A549 (cell line): Measurements from ENCODE around the gene SMYD1. TPM values are rescaled to one million over a fixed set of nuclear protein-coding genes. Genes with fewer than 3 reads are reported as not detected.

Source experiments
- ATAC-seq, 2 experiments: fragments of 200-7000 bp in 1 of 2; fragments of >200 bp in 1 of 2; cut with Nextera tagmentation in 1 of 2; cut with Tn5 transposase in 1 of 2; 3 replicates each; pipeline versions ENCODE4 v1.8.0 to v1.9.1; 2018 to 2020; ENCODE audit warnings: mild to moderate bottlenecking in 1 of 2, moderate library complexity in 1 of 2
- CTCF ChIA-PET: fragments of 300-600 bp; sonication (Branson Sonifier 250); formaldehyde crosslinking; extraction: SDS; loops from one replicate; lab custom pipeline; 2021; ENCODE audit warnings: antibody characterized with exemption, inconsistent platforms; lab: Yijun Ruan, JAX
- POLR2A ChIA-PET: fragments of 350-600 bp; formaldehyde crosslinking; extraction: SDS; loops from one replicate; lab custom pipeline; 2021; ENCODE audit warnings: antibody characterized with exemption, inconsistent platforms; lab: Yijun Ruan, JAX
- DNase-seq, 2 experiments: peaks; one replicate each; pipeline versions ENCODE4 v3.0.0 to v3.0.0-alpha.2; 2011 to 2016; ENCODE audit warnings: low read depth in 1 of 2, low spot score in 1 of 2
- FAIRE-seq: peaks from 2 replicates; lab custom pipeline; 2011; peaks lifted over from hg19 to GRCh38; lab: Jason Lieb, UNC
- H3K27ac ChIP-seq, 2 experiments: fragments of >200 bp; sonication (Bioruptor Twin); formaldehyde crosslinking; 3 replicates each; pipeline ENCODE4 v1.5.1; 2016 to 2017
- H3K4me1 ChIP-seq: fragments of >200 bp; sonication (Bioruptor Twin); formaldehyde crosslinking; 3 replicates; pipeline ENCODE4 v1.6.1; 2016
- H3K4me2 ChIP-seq: fragments of >200 bp; sonication (Bioruptor Twin); formaldehyde crosslinking; 3 replicates; pipeline ENCODE4 v1.6.1; 2016
- H3K4me3 ChIP-seq: fragments of >200 bp; sonication (Bioruptor Twin); formaldehyde crosslinking; 3 replicates; pipeline ENCODE4 v1.5.1; 2016
- H3K9me3 ChIP-seq: fragments of >200 bp; sonication (Bioruptor Twin); formaldehyde crosslinking; 3 replicates; pipeline ENCODE4 v1.6.1; 2016
- BHLHE40 ChIP-seq: IDR thresholded peaks from 2 replicates; pipeline ENCODE4 v1.6.1; 2012; ENCODE audit warnings: low read depth, low read length, inconsistent platforms
- CEBPB ChIP-seq, 2 experiments: fragments of >200 bp in 1 of 2; sonication (Bioruptor Twin) in 1 of 2; formaldehyde crosslinking in 1 of 2; IDR thresholded peaks; 2 replicates each; pipeline ENCODE4 v1.6.1; 2012 to 2016
- CHD2 ChIP-seq: fragments of 150-350 bp; IDR thresholded peaks from 2 replicates; pipeline ENCODE4 v1.6.1; 2014; ENCODE audit warnings: low read length; ENCODE audit not compliant: partially characterized antibody
- CTCF ChIP-seq: fragments of >200 bp; sonication (Bioruptor Twin); formaldehyde crosslinking; IDR thresholded peaks from 3 replicates; pipeline ENCODE4 v1.5.1; 2016
- ELK1 ChIP-seq: fragments of 150-350 bp; IDR thresholded peaks from 2 replicates; pipeline ENCODE4 v1.6.1; 2014; ENCODE audit warnings: low read depth, mild to moderate bottlenecking, low read length
- FOXS1 ChIP-seq: fragments of 250-450 bp; sonication (Bioruptor Pico); IDR thresholded peaks from 2 replicates; pipeline ENCODE4 v1.5.0; 2020; ENCODE audit warnings: mild to moderate bottlenecking, moderate library complexity
- HDAC2 ChIP-seq: fragments of 200-600 bp; sonication (generic); IDR thresholded peaks from 2 replicates; pipeline ENCODE4 v1.6.1; 2016
- HOXA7 ChIP-seq: fragments of 250-450 bp; sonication (Bioruptor Pico); IDR thresholded peaks from 2 replicates; pipeline ENCODE4 v1.5.0; 2020; ENCODE audit warnings: mild to moderate bottlenecking, moderate library complexity
- JUN ChIP-seq, 2 experiments: fragments of >200 bp; sonication (Bioruptor Twin); formaldehyde crosslinking; IDR thresholded peaks; 2 replicates in 1 of 2; 3 replicates in 1 of 2; pipeline ENCODE4 v1.6.1; 2016 to 2017
- MYC ChIP-seq: IDR thresholded peaks from 2 replicates; pipeline ENCODE4 v1.6.1; 2012; ENCODE audit warnings: mild to moderate bottlenecking, inconsistent platforms, low read length, improper control_type of control experiment, borderline replicate concordance
- NFE2L2 ChIP-seq: fragments of 150-350 bp; conservative IDR thresholded peaks from 2 replicates; pipeline ENCODE4 v1.6.1; 2014; ENCODE audit warnings: low read length
- NPAS2 ChIP-seq: fragments of 250-450 bp; sonication (Bioruptor Pico); IDR thresholded peaks from 2 replicates; pipeline ENCODE4 v1.8.0; 2022; ENCODE audit warnings: mild to moderate bottlenecking, moderate library complexity, borderline replicate concordance
- POLR2A ChIP-seq: IDR thresholded peaks from 2 replicates; pipeline ENCODE4 v1.6.1; 2012; ENCODE audit warnings: mild to moderate bottlenecking, low read length
- RAD21 ChIP-seq, 2 experiments: fragments of >200 bp in 1 of 2; sonication (Bioruptor Twin) in 1 of 2; formaldehyde crosslinking in 1 of 2; IDR thresholded peaks in 1 of 2; conservative IDR thresholded peaks in 1 of 2; 2 replicates in 1 of 2; 3 replicates in 1 of 2; pipeline ENCODE4 v1.6.1; 2012 to 2018; ENCODE audit warnings: inconsistent platforms in 1 of 2
- RARB ChIP-seq: fragments of 250-450 bp; sonication (Bioruptor Pico); IDR thresholded peaks from 2 replicates; pipeline ENCODE4 v1.8.0; 2021; ENCODE audit warnings: mild to moderate bottlenecking, moderate library complexity
- RCOR1 ChIP-seq: fragments of 150-350 bp; IDR thresholded peaks from 2 replicates; pipeline ENCODE4 v1.6.1; 2014; ENCODE audit warnings: antibody characterized with exemption, low read length, low read depth
- TFCP2L1 ChIP-seq: fragments of 250-450 bp; sonication (Bioruptor Pico); IDR thresholded peaks from 2 replicates; pipeline ENCODE4 v1.5.0; 2021; ENCODE audit warnings: mild to moderate bottlenecking
- USF2 ChIP-seq: fragments of 450-650 bp; IDR thresholded peaks from 2 replicates; pipeline ENCODE4 v1.6.1; 2014; ENCODE audit warnings: antibody characterized with exemption
- ZC3H11A ChIP-seq: fragments of 450-650 bp; IDR thresholded peaks from 2 replicates; pipeline ENCODE4 v1.6.1; 2014; ENCODE audit warnings: antibody characterized with exemption, mild to moderate bottlenecking
- WGBS: methylation state at CpG from one replicate; pipeline ENCODE4 v1.1.6; 2017; ENCODE audit errors: missing lambda C conversion rate; 5-methylcytosine and 5-hydroxymethylcytosine counted together
- polyA plus RNA-seq, 4 experiments: library from polyadenylated mRNA; depleted of rRNA in 3 of 4; stranded (reverse); fragments of >200 nt; fragmentation: RNase III in 1 of 4; extraction: RNeasy Plus Mini Kit Qiagen cat#74134 plus additional on column Dnase treatment in 1 of 4; gene quantifications; 2 replicates in 3 of 4; 3 replicates in 1 of 4; pipeline ENCODE4 v1.2.3, GENCODE V29; 2011 to 2017
- TF ChIP-seq, protein P1 (sequence below): IDR thresholded peaks from 2 replicates; pipeline ENCODE4 v1.6.1; 2012
- TF ChIP-seq, protein P2 (sequence below): IDR thresholded peaks from 2 replicates; pipeline ENCODE4 v1.6.1; 2012

The SMYD1 gene
- polyA plus RNA-seq, 2 of the 4 experiments (the other 2 are of a cell fraction) = not detected

- no peak for TF ChIP-seq RAD21 (conservative IDR thresholded peaks at IDR 0.05 in 1 of 2, IDR thresholded peaks at IDR 0.05 in 1 of 2)
- TF ChIP-seq HOXA7 (CRISPR knock-in tag) = no peak
- no peak for TF ChIP-seq USF2
- TF ChIP-seq CTCF = no peak
- no peak for TF ChIP-seq CEBPB (IDR thresholded peaks at IDR 0.05)
- no peak for TF ChIP-seq NFE2L2
- no peak for TF ChIP-seq TFCP2L1
- no peak for TF ChIP-seq CHD2
- TF ChIP-seq, protein P1, sequence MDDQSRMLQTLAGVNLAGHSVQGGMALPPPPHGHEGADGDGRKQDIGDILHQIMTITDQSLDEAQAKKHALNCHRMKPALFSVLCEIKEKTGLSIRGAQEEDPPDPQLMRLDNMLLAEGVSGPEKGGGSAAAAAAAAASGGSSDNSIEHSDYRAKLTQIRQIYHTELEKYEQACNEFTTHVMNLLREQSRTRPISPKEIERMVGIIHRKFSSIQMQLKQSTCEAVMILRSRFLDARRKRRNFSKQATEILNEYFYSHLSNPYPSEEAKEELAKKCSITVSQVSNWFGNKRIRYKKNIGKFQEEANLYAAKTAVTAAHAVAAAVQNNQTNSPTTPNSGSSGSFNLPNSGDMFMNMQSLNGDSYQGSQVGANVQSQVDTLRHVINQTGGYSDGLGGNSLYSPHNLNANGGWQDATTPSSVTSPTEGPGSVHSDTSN = no peak
- no peak for TF ChIP-seq FOXS1 (CRISPR knock-in tag)
- TF ChIP-seq BHLHE40 = no peak
- no peak for TF ChIP-seq RCOR1
- no peak for TF ChIP-seq MYC
- TF ChIP-seq ELK1 = no peak
- no peak for TF ChIP-seq POLR2A
- no peak for TF ChIP-seq RARB
- TF ChIP-seq HDAC2 = no peak
- no peak for TF ChIP-seq ZC3H11A
- TF ChIP-seq, protein P2, sequence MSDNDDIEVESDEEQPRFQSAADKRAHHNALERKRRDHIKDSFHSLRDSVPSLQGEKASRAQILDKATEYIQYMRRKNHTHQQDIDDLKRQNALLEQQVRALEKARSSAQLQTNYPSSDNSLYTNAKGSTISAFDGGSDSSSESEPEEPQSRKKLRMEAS = no peak
- DNase-seq (no peak), FAIRE-seq (no peak), ATAC-seq (no peak)
- H3K4me2 ChIP-seq = no peak overlapping the region
- POLR2A ChIA-PET = no interaction called here
- no peak overlapping the region for H3K4me3 ChIP-seq
- no peaks in the 10 kb centered on the region for H3K9me3 ChIP-seq
- no peaks in the 10 kb centered on the region for H3K4me1 ChIP-seq
- CTCF ChIA-PET = interaction anchor here (1.6 kb wide), 1 partner anchor 93 kb away, joined by 6 read pairs; no protein-coding TSS in a partner anchor
- H3K27ac ChIP-seq = no peak overlapping the region
- 67% methylated on average over 5 of the region's 5 CpGs for WGBS
These were observed 436 bp upstream of the SMYD1 start for GRCh38 chr2:88067189-88067588.

- DNase-seq = no peak
- POLR2A ChIA-PET = no interaction called here
- H3K9me3 ChIP-seq = no peaks in the 10 kb centered on the region
- ATAC-seq = no peak
- H3K27ac ChIP-seq = no peak overlapping the region
- FAIRE-seq = no peak
- no peaks in the 10 kb centered on the region for H3K4me1 ChIP-seq
- CTCF ChIA-PET = interaction anchor here (1.6 kb wide), 1 partner anchor 92 kb away, joined by 6 read pairs; no protein-coding TSS in a partner anchor
- no peak overlapping the region for H3K4me2 ChIP-seq
- TF ChIP-seq JUN (IDR thresholded peaks at IDR 0.05) (no peak), ELK1 (no peak), NPAS2 (CRISPR knock-in tag) (no peak)
- WGBS = 48% methylated on average over 2 of the region's 2 CpGs
- H3K4me3 ChIP-seq = no peak overlapping the region
These were observed 419 bp downstream of the SMYD1 start for GRCh38 chr2:88068044-88068443.
